ENCODE data around the gene TLCD5. TPM values are rescaled to one million over a fixed set of nuclear protein-coding genes. Genes with fewer than 3 reads are reported as not detected.

Gene TLCD5
- total RNA-seq, 1 experiment from 2014 or later, result 8.3 TPM

GRCh38 chr11:120365512-120365911, 40.4 kb downstream of the TLCD5 start:
- no peaks in the 10 kb centered on the region; the same call in 1 of the 2 replicates for H3K27me3 Mint-ChIP-seq (ENCODE audit: low read depth)
- CTCF ChIA-PET, result no interaction called here
- H3K27ac Mint-ChIP-seq, result no peak overlapping the region

GRCh38 chr11:120372296-120372695, 47.2 kb downstream of the TLCD5 start:
- ATAC-seq, result no peak
- no peak for TF ChIP-seq RELA (CRISPR knock-in tag; IDR thresholded peaks at IDR 0.05; ENCODE audit: borderline replicate concordance)
- TF ChIP-seq HMGA2 (CRISPR knock-in tag; IDR thresholded peaks at IDR 0.05), result no peak
- TF ChIP-seq ZNF281 (CRISPR knock-in tag; IDR thresholded peaks at IDR 0.05), result no peak
- TF ChIP-seq SMAD3 (CRISPR knock-in tag; IDR thresholded peaks at IDR 0.05; ENCODE audit: borderline replicate concordance), result no peak
- TF ChIP-seq ZNF396 (CRISPR knock-in tag; IDR thresholded peaks at IDR 0.05; ENCODE audit: borderline replicate concordance), result no peak
- TF ChIP-seq ESRRA (CRISPR knock-in tag; IDR thresholded peaks at IDR 0.05; ENCODE audit: borderline replicate concordance), result no peak
- no peak for TF ChIP-seq ZNF138 (CRISPR knock-in tag; conservative IDR thresholded peaks at IDR 0.05)
- TF ChIP-seq CBFB (CRISPR knock-in tag; IDR thresholded peaks at IDR 0.05; ENCODE audit: low read depth), result no peak
- no peak for TF ChIP-seq PRRX2 (CRISPR knock-in tag; IDR thresholded peaks at IDR 0.05)
- no peak for TF ChIP-seq USF1 (CRISPR knock-in tag; IDR thresholded peaks at IDR 0.05)
- TF ChIP-seq SMAD4 (CRISPR knock-in tag; IDR thresholded peaks at IDR 0.05), result no peak
- no peak for TF ChIP-seq ETV6 (CRISPR knock-in tag; IDR thresholded peaks at IDR 0.05)
- no peak for TF ChIP-seq IRF1 (CRISPR knock-in tag; IDR thresholded peaks at IDR 0.05)
- no peak for TF ChIP-seq PRDM15 (CRISPR knock-in tag; IDR thresholded peaks at IDR 0.05)
- TF ChIP-seq ATF6 (CRISPR knock-in tag; IDR thresholded peaks at IDR 0.05), result no peak
- TF ChIP-seq TEAD4 (CRISPR knock-in tag; IDR thresholded peaks at IDR 0.05), result no peak
- no peak overlapping the region for H3K27ac Mint-ChIP-seq
- H3K9me3 Mint-ChIP-seq, result peaks cover 7% of the 10 kb centered on the region; the same call in 1 of the 2 replicates
- CTCF ChIA-PET, result interaction anchor here (0.5 to 1.2 kb wide), 2 partner anchors 13 to 21 kb away, joined by 3 to 4 read pairs; no protein-coding TSS in a partner anchor
- peaks cover 2% of the 10 kb centered on the region; the same call in 1 of the 2 replicates for H3K36me3 Mint-ChIP-seq
- H3K4me3 Mint-ChIP-seq, result no peak overlapping the region
- no peaks in the 10 kb centered on the region for H3K27me3 Mint-ChIP-seq (ENCODE audit: low read depth)
- H3K4me1 Mint-ChIP-seq, result peaks cover 30% of the 10 kb centered on the region
- DNase-seq (ENCODE audit: low spot score), result no peak
- POLR2A ChIA-PET, result no interaction called here

More at GRCh38 chr11:120365512-120365911, 40.4 kb downstream of the TLCD5 start:
- ATAC-seq, result no peak
- no peak overlapping the region for H3K4me3 Mint-ChIP-seq
- TF ChIP-seq IRF1 (CRISPR knock-in tag; IDR thresholded peaks at IDR 0.05) (no peak), ESRRA (CRISPR knock-in tag; IDR thresholded peaks at IDR 0.05; ENCODE audit: borderline replicate concordance) (no peak), CREM (CRISPR knock-in tag; IDR thresholded peaks at IDR 0.05) (no peak), SP1 (CRISPR knock-in tag; conservative IDR thresholded peaks at IDR 0.05) (no peak), ZBTB43 (CRISPR knock-in tag; IDR thresholded peaks at IDR 0.05) (no peak), NFYB (CRISPR knock-in tag; conservative IDR thresholded peaks at IDR 0.05; ENCODE audit: low read depth) (no peak)
- no peak for DNase-seq (ENCODE audit: low spot score)
- peaks cover 8% of the 10 kb centered on the region for H3K4me1 Mint-ChIP-seq
- H3K36me3 Mint-ChIP-seq, result peaks cover 9% of the 10 kb centered on the region
- POLR2A ChIA-PET, result no interaction called here
- H3K9me3 Mint-ChIP-seq, result peaks cover 11% of the 10 kb centered on the region; the same call in 1 of the 2 replicates

Data from WTC11 (cell line).